K562 (cell line): ENCODE data around the gene NLGN4X. TPM values are rescaled to one million over a fixed set of nuclear protein-coding genes. Genes with fewer than 3 reads are reported as not detected.

Source experiments
- ATAC-seq: fragments of 200-7000 bp; cut with Tn5 transposase; 3 replicates; pipeline ENCODE4 v1.9.1; 2020; ENCODE audit warnings: moderate library complexity
- Bru-seq: library from RNA; stranded (reverse); fragments of 400-500 nt; gene quantifications from one replicate; lab custom pipeline; 2021; lab: Mats Ljungman, UMichigan
- BruChase-seq, 2 experiments: library from RNA; stranded (reverse); fragments of 400-500 nt; gene quantifications; one replicate each; lab custom pipeline; 2021; lab: Mats Ljungman, UMichigan
- BruUV-seq: library from RNA; stranded (reverse); fragments of 400-500 nt; replicated peaks from 2 replicates; lab custom pipeline; 2021; lab: Mats Ljungman, UMichigan
- CTCF ChIA-PET: fragments of 300-600 bp; formaldehyde crosslinking; extraction: SDS; loops from one replicate; lab custom pipeline; 2021; ENCODE audit warnings: low intra/inter-chr PET ratio; lab: Yijun Ruan, JAX
- POLR2A ChIA-PET: fragments of 300-600, 350-650 bp; sonication (Branson Sonifier 250); formaldehyde crosslinking; extraction: SDS; loops from one replicate; lab custom pipeline; 2021; ENCODE audit warnings: antibody characterized with exemption, inconsistent platforms; lab: Yijun Ruan, JAX
- DNase-seq, 4 experiments: peaks; one replicate each; pipeline versions ENCODE4 v3.0.0 to v3.0.0-alpha.2; 2011 to 2018; ENCODE audit warnings: low spot score in 3 of 4, mixed read lengths in 3 of 4; ENCODE audit errors: extremely low read depth in 1 of 4
- FAIRE-seq: peaks from 2 replicates; lab custom pipeline; 2011; peaks lifted over from hg19 to GRCh38; lab: Jason Lieb, UNC
- H2AFZ ChIP-seq: 2 replicates; pipeline ENCODE4 v1.6.0; 2011; ENCODE audit warnings: low read depth, low read length, control low read depth, inconsistent platforms
- H3K27ac ChIP-seq: fragments of 200-600 bp; 3 replicates; pipeline ENCODE4 v1.8.0; 2011; ENCODE audit warnings: low read depth, mild to moderate bottlenecking, control low read depth, inconsistent platforms, low read length, moderate library complexity, mixed read lengths; ENCODE audit errors: extremely low read depth
- H3K27me3 ChIP-seq, 2 experiments: fragments of 300-600 bp in 1 of 2; 2 replicates in 1 of 2; 3 replicates in 1 of 2; pipeline versions ENCODE4 v1.6.0 to v1.8.0; 2011; ENCODE audit warnings: inconsistent platforms in 2 of 2, low read length in 2 of 2, mild to moderate bottlenecking in 1 of 2, mixed read lengths in 1 of 2, moderate library complexity in 1 of 2; ENCODE audit not compliant: control insufficient read depth in 2 of 2, insufficient read depth in 2 of 2
- H3K36me3 ChIP-seq: fragments of 300-600 bp; 3 replicates; pipeline ENCODE4 v1.8.0; 2011; ENCODE audit warnings: mild to moderate bottlenecking, low read length, inconsistent platforms; ENCODE audit not compliant: control insufficient read depth, insufficient read depth
- H3K4me1 ChIP-seq, 2 experiments: fragments of 200-600 bp in 1 of 2; replicated peaks in 1 of 2; 2 replicates in 1 of 2; 3 replicates in 1 of 2; pipeline versions ENCODE4 v1.5.1 to v1.8.0; 2011; ENCODE audit warnings: inconsistent platforms in 2 of 2, low read length in 2 of 2, mild to moderate bottlenecking in 1 of 2, mixed read lengths in 1 of 2, moderate library complexity in 1 of 2; ENCODE audit not compliant: control insufficient read depth in 2 of 2, insufficient read depth in 2 of 2
- H3K4me2 ChIP-seq: 2 replicates; pipeline ENCODE4 v1.6.1; 2011; ENCODE audit warnings: low read length, control low read depth, inconsistent platforms, mixed read lengths; ENCODE audit not compliant: insufficient read depth
- H3K4me3 ChIP-seq: fragments of 200-600 bp; sonication (generic), shearing (Covaris generic); 2 replicates; pipeline ENCODE4 v1.5.1; 2016; ENCODE audit warnings: control low read depth, inconsistent platforms
- H3K79me2 ChIP-seq: fragments of 200-600 bp; 3 replicates; pipeline ENCODE4 v1.8.0; 2011; ENCODE audit warnings: low read length, inconsistent platforms; ENCODE audit not compliant: control insufficient read depth, insufficient read depth
- H3K9ac ChIP-seq, 2 experiments: 2 replicates each; pipeline versions ENCODE4 v1.6.0 to v1.6.1; 2011; ENCODE audit warnings: low read depth in 2 of 2, low read length in 2 of 2, control low read depth in 1 of 2, inconsistent platforms in 1 of 2, mild to moderate bottlenecking in 1 of 2, mixed read lengths in 1 of 2; ENCODE audit not compliant: insufficient read depth in 1 of 2
- H3K9me1 ChIP-seq: one replicate; pipeline ENCODE4 v1.6.0; 2011; ENCODE audit warnings: inconsistent platforms, mild to moderate bottlenecking, low read length, moderate library complexity; ENCODE audit not compliant: control insufficient read depth, insufficient read depth
- H3K9me3 ChIP-seq: replicated peaks from 2 replicates; pipeline ENCODE4 v1.5.1; 2011; ENCODE audit warnings: low read depth, low read length, inconsistent platforms; ENCODE audit not compliant: control insufficient read depth, insufficient read depth
- H4K20me1 ChIP-seq: replicated peaks from 2 replicates; pipeline ENCODE4 v1.6.1; 2011; ENCODE audit warnings: low read length, inconsistent platforms, mixed read lengths; ENCODE audit not compliant: control insufficient read depth, insufficient read depth
- CTBP1 ChIP-seq: fragments of 450-650 bp; IDR thresholded peaks from 2 replicates; pipeline ENCODE4 v1.6.1; 2016; ENCODE audit warnings: borderline replicate concordance
- KDM1A ChIP-seq, 2 experiments: fragments of 450-650 bp; IDR thresholded peaks; 2 replicates each; pipeline ENCODE4 v1.6.1; 2016; ENCODE audit warnings: mild to moderate bottlenecking in 2 of 2
- NFIX ChIP-seq: fragments of 250-450 bp; sonication (Bioruptor Pico); IDR thresholded peaks from 2 replicates; pipeline ENCODE4 v1.4.0; 2020; ENCODE audit warnings: low read depth, mild to moderate bottlenecking, moderate library complexity
- NFXL1 ChIP-seq: fragments of 450-650 bp; formaldehyde crosslinking; IDR thresholded peaks from 2 replicates; pipeline ENCODE4 v1.4.0; 2021; ENCODE audit warnings: mild to moderate bottlenecking
- RB1 ChIP-seq: fragments of 450-650 bp; IDR thresholded peaks from 2 replicates; pipeline ENCODE4 v1.6.1; 2017; ENCODE audit warnings: low read depth, mild to moderate bottlenecking
- ZEB2 ChIP-seq: fragments of 450-650 bp; IDR thresholded peaks from 2 replicates; pipeline ENCODE4 v1.6.1; 2016
- ZFP91 ChIP-seq: sonication (generic); formaldehyde crosslinking; IDR thresholded peaks from 2 replicates; pipeline ENCODE4 v1.8.0; 2022; ENCODE audit warnings: mild to moderate bottlenecking, missing genetic modification reagents
- ZNF175 ChIP-seq: fragments of 200-800 bp; sonication (Bioruptor generic); IDR thresholded peaks from 2 replicates; pipeline ENCODE4 v1.6.1; 2016; ENCODE audit warnings: low read depth, mild to moderate bottlenecking, missing genetic modification characterization, missing compliant biosample characterization
- ZNF586 ChIP-seq: fragments of 450-650 bp; formaldehyde crosslinking; conservative IDR thresholded peaks from 2 replicates; pipeline ENCODE4 v1.4.0; 2020; ENCODE audit warnings: mild to moderate bottlenecking, moderate library complexity
- ZNF639 ChIP-seq, 2 experiments: fragments of 200-800 bp in 1 of 2; sonication (Bioruptor generic) in 1 of 2; sonication (generic) in 1 of 2; formaldehyde crosslinking in 1 of 2; IDR thresholded peaks in 1 of 2; conservative IDR thresholded peaks in 1 of 2; 2 replicates each; pipeline versions ENCODE4 v1.5.0 to v1.6.1; 2016 to 2020; ENCODE audit warnings: missing compliant biosample characterization in 1 of 2, missing genetic modification characterization in 1 of 2, missing genetic modification reagents in 1 of 2
- ZNF655 ChIP-seq: fragments of 250-450 bp; sonication (Bioruptor Pico); IDR thresholded peaks from 2 replicates; pipeline ENCODE4 v1.5.0; 2021
- WGBS: fragments of 100-300 bp; shearing (Covaris generic); methylation state at CpG from one replicate; pipeline ENCODE4 v1.1.6; 2016; ENCODE audit warnings: low coverage, mixed read lengths; ENCODE audit not compliant: insufficient coverage; ENCODE audit errors: missing lambda C conversion rate; 5-methylcytosine and 5-hydroxymethylcytosine counted together
- in situ Hi-C: fragments of 300-500 bp; cut with MboI; formaldehyde crosslinking; loops from 4 replicates; pipeline ENCODE4 v1.15.0; 2018; ENCODE audit warnings: inconsistent platforms, mixed read lengths
- intact Hi-C: fragments of 100-400 bp; cut with micrococcal nuclease; formaldehyde crosslinking; loops from 2 replicates; pipeline ENCODE4 v1.14.2; 2022
- long read RNA-seq, 3 experiments: library from polyadenylated mRNA in 2 of 3; library from RNA in 1 of 3; unstranded in 2 of 3; stranded (forward) in 1 of 3; transcript quantifications; one replicate each; pipeline ENCODE4 v2.0.0, GENCODE V29; 2019 to 2022
- polyA minus RNA-seq, 3 experiments: library from RNA; depleted of rRNA, polyadenylated mRNA; stranded (reverse); fragments of >200 nt; gene quantifications; 2 replicates each; pipeline ENCODE4 v1.2.3, GENCODE V29; 2011
- polyA plus RNA-seq, 8 experiments: library from polyadenylated mRNA; depleted of rRNA in 4 of 8; stranded (reverse) in 5 of 8; unstranded in 3 of 8; fragments of >200 nt; fragmentation: Nextera tagmentation in 2 of 8; fragmentation: Illumina TruSeq in 1 of 8; extraction: Ambion mirVana in 2 of 8; extraction: Trizol in 1 of 8; gene quantifications; 2 replicates each; pipeline versions ENCODE4 v1.2.1 to v1.2.3, GENCODE V29; 2011 to 2014; ENCODE audit warnings: inconsistent platforms in 1 of 8, missing spikeins in 1 of 8
- total RNA-seq, 7 experiments: library from RNA; depleted of rRNA in 6 of 7; stranded (reverse); fragments of >200 nt in 6 of 7; fragmentation: Illumina TruSeq in 2 of 7; extraction: Trizol in 2 of 7; gene quantifications; 2 replicates each; pipeline versions ENCODE4 v1.2.1 to v1.2.3, GENCODE V29; 2011 to 2021; ENCODE audit warnings: low replicate concordance in 1 of 7

NLGN4X gene
- total RNA-seq (2011; cell fraction: chromatin; rRNA removed; ENCODE audit: low replicate concordance), result not detected in 2 replicates
- total RNA-seq (2011; cell fraction: nucleolus; rRNA removed), result not detected in 2 replicates
- not detected in 2 replicates for total RNA-seq (2011; cell fraction: nucleoplasm; rRNA removed)
- 0.04 TPM in 1 of 2 replicates, not detected in the other for total RNA-seq (2014; rRNA removed)
- total RNA-seq (2014; rRNA removed; fragmentation: Illumina TruSeq; extraction: Trizol), result not detected in 2 replicates
- 0.04 TPM in 1 of 2 replicates, not detected in the other for total RNA-seq (2015; rRNA removed; fragmentation: Illumina TruSeq; extraction: Trizol)
- 0.07 and 0.11 TPM in 2 replicates for total RNA-seq (2021)
- polyA plus RNA-seq (2011; rRNA removed), result not detected in 2 replicates
- polyA plus RNA-seq (2011; cell fraction: cytosol; rRNA removed), result 0.03 and 0.15 TPM in 2 replicates
- polyA plus RNA-seq (2011; cell fraction: nucleus; rRNA removed), result not detected in 2 replicates
- 0.12 TPM in 1 of 2 replicates, not detected in the other for polyA plus RNA-seq (2012)
- not detected in 2 replicates for polyA plus RNA-seq (2014; fragmentation: Illumina TruSeq; extraction: Trizol)
- not detected for polyA plus RNA-seq (2014; fragmentation: Nextera tagmentation; extraction: Ambion mirVana)
- polyA plus RNA-seq (2014; rRNA removed), result not detected in 2 replicates
- polyA minus RNA-seq (2011; rRNA and poly(A)+ RNA removed), result not detected in 2 replicates
- polyA minus RNA-seq (2011; cell fraction: cytosol; rRNA and poly(A)+ RNA removed), result not detected in 2 replicates
- not detected in 2 replicates for polyA minus RNA-seq (2011; cell fraction: nucleus; rRNA and poly(A)+ RNA removed)
- Bru-seq, nascent RNA, result percentile 4 among the genes with signal in this experiment
- percentile 6 among the genes with signal in this experiment for BruChase-seq, experiment 1, labeled RNA remaining after a 2-hour chase
- percentile 6 among the genes with signal in this experiment for BruChase-seq, experiment 2, labeled RNA remaining after a 6-hour chase
- long read RNA-seq, experiment 1, result 0 reads
- long read RNA-seq, experiment 2, result 0 reads
- long read RNA-seq, experiment 3, result 0 reads

GRCh38 chrX:6228720-6229119, at the start of gene NLGN4X:
Gene NLGN4X (minus strand): TSS chrX:6228867. CDS start chrX:6151466, 77,401 bp downstream.
- FAIRE-seq (no peak), DNase-seq (no peak), ATAC-seq (no peak)
- ChIA-PET POLR2A (no interaction called here), CTCF (no interaction called here)
- no peaks in the 10 kb centered on the region for H3K79me2 ChIP-seq
- H3K36me3 ChIP-seq, result no peaks in the 10 kb centered on the region
- H3K27me3 ChIP-seq, result no peaks in the 10 kb centered on the region
- no peak within 1 kb of the TSS for H3K4me2 ChIP-seq
- H3K4me1 ChIP-seq, result no peaks in the 10 kb centered on the region
- in situ Hi-C loops (no loop called here), intact Hi-C loops (no loop called here)
- no peaks in the 10 kb centered on the region for H3K9me3 ChIP-seq
- BruUV-seq, result no TSS peak
- WGBS, result 0% methylated on average over 6 of the region's 12 CpGs
- H3K9ac ChIP-seq, result no peak within 1 kb of the TSS
- no peak within 1 kb of the TSS for H3K27ac ChIP-seq
- H2AFZ ChIP-seq, result no peak within 1 kb of the TSS
- no peak within 1 kb of the TSS for H3K4me3 ChIP-seq
- H3K9me1 ChIP-seq, result no peaks in the 10 kb centered on the region
- no peaks in the 10 kb centered on the region for H4K20me1 ChIP-seq
- TF ChIP-seq NFIX, result no peak
- TF ChIP-seq ZNF586 (CRISPR knock-in tag), result no peak
- TF ChIP-seq CTBP1, result no peak
- TF ChIP-seq ZNF175 (CRISPR knock-in tag), result no peak
- TF ChIP-seq ZNF655 (CRISPR knock-in tag), result no peak
- TF ChIP-seq ZEB2, result no peak
- TF ChIP-seq ZNF639 (CRISPR knock-in tag; conservative IDR thresholded peaks at IDR 0.05 in 1 of 2, IDR thresholded peaks at IDR 0.05 in 1 of 2), result no peak
- TF ChIP-seq NFXL1, result no peak
- no peak for TF ChIP-seq ZFP91 (CRISPR knock-in tag)
- TF ChIP-seq KDM1A (IDR thresholded peaks at IDR 0.05), result no peak
- no peak for TF ChIP-seq RB1
